HG03135 (cell line): ENCODE results near the gene TMEM271.
"Not testable (repeated sequence)": the region's sequence is repeated elsewhere in the genome, so short reads cannot be mapped to it uniquely, and the experiment has no call there.

Source experiments
- ATAC-seq: cut with Tn5 transposase; IDR thresholded peaks from one replicate; pipeline ENCODE4 v1.9.1; 2021; ENCODE audit warnings: mild to moderate bottlenecking, moderate library complexity; ENCODE audit not compliant: unreplicated experiment

TMEM271 gene

DNA sequence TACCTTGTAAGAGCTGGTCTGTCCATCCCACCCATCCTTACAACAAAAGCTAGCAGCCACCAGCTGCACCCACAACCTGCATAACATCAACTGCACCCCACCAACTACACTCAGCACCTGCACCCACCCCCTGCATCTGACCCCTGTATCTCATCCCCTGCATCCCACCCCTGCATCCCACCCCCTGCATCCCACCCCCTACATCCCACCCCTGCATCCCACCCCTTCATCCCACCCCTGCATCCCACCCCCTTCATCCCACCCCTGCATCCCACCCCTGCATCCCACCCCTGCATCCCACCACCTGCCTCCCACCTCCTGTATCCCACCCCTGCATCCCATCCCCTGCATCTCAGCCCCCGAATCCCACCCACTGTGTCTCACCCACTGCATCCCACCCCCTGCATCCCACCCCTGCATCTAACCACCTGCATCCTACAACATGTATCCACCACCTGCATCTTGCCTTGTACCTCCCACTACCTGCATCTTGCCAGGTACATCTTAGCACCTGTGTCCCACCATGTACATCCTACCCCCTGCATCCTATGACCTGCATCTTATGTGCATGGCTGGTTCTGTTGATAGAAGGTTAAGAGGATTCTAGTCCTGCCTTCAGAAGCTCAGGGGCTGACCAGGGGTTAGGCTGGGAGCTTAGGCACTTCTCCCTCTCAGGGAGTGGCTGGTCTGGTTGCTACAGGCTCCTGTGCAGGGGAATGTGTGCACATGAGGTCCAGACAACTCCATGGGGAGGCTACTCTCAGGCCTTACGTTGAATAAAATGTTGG is 9.4 kb downstream of the TMEM271 start:
- ATAC-seq, result no peak

DNA sequence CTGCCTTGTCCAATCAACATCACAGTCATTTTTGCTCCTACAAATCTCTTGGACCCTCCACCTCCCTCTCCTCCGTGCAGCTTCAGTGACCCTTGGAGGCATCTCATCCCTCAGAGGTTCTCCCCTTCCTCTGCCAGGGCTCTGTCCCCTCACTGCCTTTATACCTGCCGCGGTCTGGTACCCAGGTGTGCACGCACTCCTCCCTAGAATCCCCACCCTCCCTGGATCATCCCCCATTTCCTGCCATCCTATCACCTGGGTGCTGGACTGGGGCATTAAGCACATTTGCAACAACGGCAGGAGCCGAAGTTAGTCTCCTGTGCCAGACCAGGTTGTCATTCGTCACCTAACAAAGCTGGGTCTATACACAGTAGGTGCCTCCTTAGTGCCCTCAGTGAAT is 10.1 kb downstream of the TMEM271 start:
- ATAC-seq, result no peak

DNA sequence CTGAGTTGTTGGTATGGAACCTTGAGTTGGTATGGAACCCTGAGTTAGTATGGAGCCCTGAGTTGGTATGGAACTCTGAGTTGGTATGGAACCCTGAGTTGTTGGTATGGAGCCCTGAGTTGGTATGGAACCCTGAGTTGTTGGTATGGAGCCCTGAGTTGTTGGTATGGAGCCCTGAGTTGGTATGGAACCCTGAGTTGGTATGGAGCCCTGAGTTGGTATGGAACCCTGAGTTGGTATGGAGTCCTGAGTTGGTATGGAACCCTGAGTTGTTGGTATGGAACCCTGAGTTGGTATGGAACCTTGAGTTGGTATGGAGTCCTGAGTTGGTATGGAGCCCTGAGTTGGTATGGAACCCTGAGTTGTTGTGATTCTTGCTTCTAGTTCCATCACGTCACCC is 10.5 kb downstream of the TMEM271 start:
- ATAC-seq, result not testable (repeated sequence)

DNA sequence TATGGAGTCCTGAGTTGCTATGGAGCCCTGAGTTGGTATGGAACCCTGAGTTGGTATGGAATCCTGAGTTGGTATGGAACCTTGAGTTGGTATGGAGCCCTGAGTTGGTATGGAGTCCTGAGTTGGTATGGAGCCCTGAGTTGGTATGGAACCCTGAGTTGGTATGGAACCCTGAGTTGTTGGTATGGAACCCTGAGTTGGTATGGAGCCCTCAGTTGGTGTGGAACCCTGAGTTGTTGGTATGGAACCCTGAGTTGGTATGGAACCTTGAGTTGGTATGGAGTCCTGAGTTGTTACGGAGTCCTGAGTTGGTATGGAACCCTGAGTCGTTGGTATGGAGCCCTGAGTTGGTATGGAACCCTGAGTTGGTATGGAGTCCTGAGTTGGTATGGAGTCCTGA is 13.6 kb downstream of the TMEM271 start:
- ATAC-seq, result not testable (repeated sequence)

DNA sequence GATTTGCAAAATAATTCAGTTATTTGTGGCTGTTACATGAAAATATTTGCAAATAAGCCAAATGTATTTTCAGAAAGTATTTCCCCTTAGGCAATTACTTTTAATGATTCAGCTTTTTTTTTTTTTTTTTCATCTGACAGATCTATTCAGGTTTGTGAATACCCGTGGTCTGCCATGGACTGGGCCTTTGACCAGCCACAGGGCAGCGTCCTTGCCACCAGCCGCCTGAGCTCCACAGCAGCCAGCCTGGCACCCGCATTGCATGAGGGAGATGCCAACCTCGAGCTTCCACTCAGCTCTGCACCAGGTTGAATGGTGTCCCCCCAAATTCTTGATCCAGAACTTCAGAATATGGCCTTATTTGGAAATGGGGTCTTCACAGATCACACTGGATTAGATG is 14.7 kb downstream of the TMEM271 start:
- ATAC-seq, result no peak

DNA sequence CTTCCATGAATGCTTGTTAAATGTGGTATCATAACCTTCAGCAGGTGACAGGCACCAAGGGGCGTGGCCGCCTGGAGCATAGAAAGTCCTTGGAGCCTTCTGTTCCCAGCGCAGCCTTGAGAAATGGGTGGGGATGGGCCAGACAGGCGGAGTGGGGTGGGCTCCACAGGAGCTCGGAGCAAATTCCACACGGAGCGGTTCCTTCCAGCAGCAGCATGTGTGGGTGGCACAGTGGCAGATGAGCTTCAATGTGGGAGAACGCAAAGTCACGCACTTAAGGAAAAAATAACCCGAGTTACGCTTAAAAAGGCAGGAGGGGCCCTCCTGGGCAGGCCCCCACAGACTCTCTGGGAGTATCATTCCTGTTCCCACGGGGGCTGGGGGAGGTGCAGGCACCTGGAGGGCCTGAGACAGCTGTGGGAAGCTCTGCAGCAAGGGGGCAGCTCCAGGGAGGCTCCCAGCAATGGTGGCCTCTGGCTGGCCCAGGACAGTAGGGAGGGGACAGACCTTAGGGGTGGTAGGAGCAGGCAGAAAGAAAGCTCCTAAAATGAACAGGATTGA is 15.3 kb downstream of the TMEM271 start:
- no peak for ATAC-seq

DNA sequence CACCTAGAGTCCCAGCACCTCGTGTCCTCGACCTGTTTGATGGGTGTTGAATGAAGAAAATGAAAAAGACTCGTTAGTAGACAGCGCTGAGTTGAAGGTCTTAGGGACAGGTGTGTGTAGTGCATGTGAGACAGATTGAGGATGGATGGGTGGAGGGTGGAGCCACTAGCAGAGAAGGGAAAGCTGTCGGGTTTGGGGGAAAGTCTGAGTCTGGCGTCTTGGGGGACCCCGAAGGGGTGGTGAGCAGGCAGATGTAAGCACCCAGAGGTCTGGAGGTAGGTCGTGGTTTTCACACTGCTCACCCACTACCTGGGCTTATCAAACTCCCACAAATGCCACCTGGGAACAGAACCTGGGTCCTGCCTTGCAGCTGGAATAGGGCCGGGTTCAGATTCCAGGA is 16.0 kb downstream of the TMEM271 start:
- ATAC-seq, result no peak

DNA sequence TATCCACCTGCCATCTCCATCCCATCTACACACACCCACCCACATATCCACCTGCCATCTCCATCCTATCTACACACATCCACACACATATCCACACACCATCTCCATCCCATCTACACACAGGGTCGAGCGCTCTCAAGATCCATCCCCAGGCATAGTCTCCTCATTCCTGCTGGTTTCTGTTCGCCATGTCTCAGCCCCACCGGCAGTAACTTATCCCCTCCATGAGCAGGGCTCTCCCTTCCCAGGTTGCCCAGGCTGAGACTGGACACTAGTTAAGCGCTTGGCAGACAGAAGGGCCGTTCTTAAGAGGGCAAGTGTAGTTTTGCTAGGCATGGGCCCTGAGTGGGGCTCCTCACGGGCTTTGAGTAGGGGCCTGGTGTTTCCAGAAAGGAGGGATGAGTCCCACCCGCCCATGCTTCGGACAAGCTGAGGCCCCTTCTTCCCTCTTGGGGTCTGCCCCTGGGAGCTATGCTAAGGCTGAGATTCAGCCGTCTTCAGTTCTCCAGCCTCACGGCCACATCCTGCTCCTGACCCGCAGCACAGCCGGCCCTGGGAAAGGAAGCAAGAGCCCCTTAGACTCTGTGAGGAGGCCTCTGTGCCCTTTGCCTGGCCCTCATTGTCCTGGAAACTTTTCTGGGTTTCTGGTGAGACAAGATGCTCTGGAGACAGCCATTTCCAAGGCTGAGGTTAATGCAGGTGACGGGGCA is 20.4 kb downstream of the TMEM271 start:
- ATAC-seq, result no peak

DNA sequence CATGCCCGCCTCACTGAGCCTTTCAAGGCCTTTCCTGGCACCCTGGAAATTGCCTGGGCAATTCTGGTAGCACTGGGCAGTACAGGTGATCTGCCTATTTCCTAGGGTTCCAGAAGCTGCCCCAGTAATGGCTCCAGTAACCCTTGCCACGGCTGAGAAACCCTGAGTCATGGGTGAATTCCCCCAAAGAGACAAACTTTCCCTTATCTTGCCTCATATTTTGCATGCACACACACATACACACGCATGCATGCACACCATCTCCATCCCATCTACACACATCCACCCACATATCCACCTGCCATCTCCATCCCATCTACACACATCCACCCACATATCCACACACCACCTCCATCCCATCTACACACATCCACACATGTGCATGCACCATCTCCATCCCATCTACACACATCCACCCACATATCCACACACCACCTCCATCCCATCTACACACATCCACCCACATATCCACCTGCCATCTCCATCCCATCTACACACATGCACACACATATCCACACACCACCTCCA is 21.2 kb downstream of the TMEM271 start:
- ATAC-seq, result not testable (repeated sequence)

DNA sequence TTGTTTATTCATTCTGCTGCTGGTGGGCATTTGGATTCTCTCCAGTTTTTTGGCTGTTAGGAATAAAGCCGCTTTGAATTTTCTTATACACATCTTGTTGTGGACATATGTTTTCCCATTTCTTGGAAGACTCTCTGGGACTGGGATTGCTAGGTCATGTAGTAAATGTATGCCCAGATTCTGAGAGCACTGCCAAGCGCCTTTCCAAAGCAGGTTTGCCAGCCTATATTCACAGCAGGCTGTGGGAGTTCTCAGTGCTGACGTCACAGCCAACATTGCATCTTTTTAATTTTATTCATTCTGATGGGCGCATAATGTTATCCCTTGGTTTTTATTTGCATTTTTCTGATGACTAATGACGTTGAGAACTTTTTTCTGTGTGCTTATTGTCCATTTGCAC is 24.1 kb downstream of the TMEM271 start:
- ATAC-seq, result no peak

DNA sequence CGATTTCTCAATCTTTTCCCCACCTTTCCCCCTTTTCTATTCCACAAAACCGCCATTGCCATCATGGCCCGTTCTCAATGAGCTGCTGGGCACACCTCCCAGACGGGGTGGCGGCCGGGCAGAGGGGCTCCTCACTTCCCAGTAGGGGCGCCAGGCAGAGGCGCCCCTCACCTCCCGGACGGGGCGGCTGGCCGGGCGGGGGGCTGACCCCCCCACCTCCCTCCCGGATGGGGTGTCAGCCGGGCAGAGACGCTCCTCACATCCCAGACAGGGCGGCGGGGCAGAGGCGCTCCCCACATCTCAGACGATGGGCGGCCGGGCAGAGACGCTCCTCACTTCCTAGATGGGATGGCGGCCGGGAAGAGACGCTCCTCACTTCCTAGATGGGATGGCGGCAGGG is 25.8 kb downstream of the TMEM271 start:
- not testable (repeated sequence) for ATAC-seq

DNA sequence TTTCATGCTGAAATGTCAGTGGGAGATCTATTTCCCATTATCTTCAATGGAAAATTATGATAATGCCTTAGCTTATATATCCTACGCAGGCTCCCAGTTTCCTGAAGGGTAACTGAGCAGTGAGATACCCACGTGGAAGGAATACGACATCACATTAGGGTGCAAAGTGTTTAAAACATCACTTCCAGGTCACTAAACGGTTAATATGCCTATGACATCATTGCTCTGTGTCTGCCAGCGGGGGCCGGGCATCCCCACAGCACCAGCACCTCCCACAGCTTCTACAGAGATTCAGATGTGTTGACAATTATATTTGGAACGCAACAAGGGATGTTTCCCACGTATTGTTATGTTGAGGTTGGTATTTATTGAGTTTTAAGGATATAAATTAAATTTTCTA is 27.1 kb downstream of the TMEM271 start:
- ATAC-seq, result no peak

DNA sequence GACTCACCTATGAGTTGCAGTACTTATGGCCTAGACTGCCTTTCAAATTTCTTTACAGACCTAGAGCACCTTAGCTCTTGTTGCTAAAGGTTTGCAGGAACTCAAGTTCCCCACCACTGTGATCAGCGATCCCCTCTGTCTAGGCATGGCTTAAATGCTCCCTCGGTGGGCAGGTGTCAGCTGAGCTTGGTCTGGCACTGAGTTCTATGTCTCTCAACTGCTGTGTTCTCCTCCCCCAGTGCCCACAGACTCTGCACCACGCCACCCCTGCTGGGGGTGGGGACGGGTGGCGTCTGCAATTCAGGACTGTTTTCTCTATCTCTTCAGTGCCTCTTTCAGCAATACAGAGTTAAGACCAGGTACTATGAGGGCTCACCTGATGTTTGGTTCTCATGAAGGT is 30.5 kb downstream of the TMEM271 start:
- no peak for ATAC-seq

DNA sequence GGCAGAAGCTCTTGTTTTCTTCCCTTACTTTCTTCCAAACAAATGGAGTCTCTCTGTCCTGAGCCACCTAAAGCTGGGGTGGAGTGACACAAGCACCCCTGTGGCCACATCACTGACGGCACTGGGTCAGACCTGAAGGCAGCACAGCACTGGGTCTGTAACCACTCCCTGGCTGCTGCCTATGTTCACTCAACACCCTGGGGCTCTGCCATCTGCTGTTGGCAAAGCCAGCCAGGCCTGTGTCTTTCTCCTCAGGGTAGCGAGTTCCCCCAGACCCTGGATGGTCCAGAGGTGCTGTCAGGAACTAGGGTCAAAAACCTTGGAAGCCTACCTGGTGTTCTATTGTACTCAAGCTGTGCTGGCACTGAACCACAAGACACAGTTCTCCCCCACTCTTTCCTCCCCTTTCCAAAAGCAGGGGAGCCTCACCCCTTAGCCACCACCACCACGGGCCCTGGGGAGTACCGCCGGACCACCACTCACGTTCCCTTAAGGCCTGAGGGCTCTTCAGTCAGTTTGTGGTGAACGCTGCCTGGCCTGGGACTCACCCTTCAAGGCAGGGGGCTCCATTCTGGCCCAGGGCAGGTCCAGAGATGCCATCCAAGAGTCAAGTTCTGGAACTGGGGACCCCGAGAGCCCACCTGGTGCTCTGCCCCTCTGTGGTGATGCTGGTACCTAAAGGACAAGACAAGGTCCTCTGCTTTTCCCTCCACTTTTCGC is 31.5 kb downstream of the TMEM271 start:
- no peak for ATAC-seq

DNA sequence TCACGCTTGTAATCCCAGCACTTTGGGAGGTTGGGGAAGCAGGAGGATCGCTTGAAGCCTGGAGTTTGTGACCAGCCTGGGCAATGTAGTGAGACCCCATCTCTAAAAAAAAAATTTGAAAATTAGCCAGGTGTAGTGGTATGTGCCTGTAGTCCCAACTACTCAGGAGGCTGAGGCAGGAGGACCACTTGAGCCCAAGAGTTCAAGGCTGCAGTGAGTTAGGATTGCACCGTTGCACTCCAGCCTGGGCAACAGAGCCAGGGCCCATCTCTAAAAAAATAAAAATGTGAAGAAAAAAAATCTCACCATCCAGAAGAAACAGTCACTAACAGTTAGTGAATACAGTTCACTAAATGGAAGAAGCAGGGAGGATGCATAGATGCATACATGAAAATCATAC is 34.8 kb downstream of the TMEM271 start:
- ATAC-seq, result no peak

DNA sequence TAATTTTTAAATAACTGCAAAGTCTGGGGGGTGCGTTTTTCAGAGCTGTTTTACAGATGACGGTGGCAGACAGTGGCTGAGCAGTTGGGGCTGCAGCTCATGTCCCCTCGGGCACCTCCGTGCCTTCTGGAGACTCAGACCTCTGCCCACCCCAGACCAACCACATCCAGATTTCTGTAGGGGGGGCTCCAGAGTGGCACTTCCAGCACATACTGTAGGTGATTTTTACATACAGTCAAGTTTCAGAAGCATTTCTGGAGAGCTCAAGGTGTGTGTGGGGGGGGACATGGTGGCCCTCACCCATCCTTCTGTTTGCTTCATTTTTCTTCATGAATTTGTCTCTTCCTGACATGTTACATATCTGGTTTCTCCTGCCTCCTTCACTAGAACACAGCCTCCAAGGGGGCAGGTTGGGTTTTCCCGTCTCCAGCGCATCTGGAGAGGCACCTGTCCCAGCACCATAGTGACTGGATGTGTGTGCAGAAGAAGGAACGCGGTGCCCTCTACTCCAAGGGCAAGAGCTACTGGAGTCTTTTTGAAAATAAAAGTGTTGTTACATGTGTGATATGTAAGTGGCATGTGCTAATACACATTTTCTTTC is 37.5 kb downstream of the TMEM271 start:
- ATAC-seq, result no peak

DNA sequence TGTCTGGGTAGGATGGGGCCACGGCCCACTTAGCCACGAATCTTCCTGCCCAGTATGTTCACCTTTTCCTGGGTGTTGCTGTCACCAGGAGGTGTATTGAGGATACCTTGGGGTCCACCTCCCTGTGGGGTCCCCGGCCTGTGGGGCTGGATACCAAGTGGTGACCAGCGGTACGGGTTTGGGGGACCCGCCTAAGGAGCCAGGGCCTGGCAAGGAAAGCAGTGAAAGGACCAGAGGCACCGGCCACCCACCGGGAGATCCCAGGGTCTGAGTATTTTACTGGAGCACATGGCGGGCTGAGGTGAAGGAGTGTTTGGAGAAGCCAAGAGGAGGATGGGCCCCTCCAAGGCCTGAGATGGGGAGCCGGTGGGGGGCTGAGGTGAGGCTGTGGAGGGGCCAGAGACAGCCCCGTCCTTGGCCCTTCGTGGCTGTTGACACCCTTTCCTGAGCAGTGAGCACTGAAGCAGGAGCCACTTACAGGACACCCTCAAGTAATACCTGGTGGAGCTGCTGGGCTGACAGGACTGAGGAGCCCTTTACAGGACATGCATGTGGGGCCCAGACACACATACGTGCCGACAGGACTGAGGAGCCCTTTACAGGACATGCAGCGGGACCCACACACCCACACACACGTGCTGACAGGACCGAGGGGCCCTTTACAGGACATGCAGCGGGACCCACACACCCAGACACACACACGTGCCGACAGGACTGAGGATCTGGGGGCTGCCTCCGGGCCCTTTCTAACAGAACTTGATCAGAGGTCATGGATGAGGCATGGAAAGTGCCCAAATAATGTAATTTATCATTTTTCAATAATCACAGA is 38.4 kb downstream of the TMEM271 start:
- no peak for ATAC-seq

DNA sequence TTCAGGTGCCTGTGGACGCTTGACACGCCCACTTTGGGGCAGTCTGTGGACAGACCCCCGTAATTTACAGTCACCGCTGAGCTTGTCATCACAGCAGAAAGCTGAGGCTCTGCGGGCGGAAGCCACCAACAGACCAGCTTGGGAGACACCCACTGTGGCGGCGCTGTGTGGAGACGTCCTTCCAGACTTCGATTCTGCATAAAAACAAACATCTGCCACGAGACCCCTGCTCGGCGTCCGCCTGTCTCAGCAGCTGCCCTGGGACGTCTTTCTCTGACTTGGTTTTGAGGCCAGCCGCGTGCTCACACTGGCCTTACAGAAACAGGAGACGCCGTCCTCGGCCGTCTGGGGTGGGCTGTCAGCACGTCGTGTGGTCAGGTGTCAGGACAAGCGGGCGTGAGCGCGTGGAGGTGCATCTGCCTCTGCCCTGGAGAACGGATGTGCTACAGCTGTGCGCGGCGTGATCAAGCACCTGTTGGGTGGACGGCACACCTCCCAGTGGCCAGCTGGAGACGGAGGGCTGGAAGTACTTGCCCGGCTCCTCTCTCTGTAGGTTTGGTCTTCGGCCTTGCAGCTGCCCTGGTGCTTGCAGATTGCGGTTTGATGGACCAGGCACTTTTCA is 39.6 kb downstream of the TMEM271 start:
- ATAC-seq, result no peak

DNA sequence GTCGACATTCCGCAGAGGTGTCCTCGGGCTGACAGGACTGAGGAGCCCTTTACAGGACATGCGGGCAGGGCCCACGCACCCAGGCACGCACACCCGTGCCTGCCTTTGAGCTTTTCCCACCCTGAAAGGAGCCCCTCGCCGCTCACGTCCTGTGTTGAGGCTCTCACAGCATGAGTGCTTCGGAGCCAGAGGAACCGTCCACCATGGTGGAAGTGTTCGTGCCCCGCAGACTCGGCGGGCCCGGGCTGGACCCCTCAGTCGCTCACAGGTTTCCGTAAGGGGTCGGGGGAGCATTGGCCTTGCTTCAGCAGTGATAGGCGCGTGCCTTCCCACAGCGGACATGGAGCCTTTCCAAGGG is 40.2 kb downstream of the TMEM271 start:
- ATAC-seq, result no peak
